Measurements from ENCODE around the gene WDR17.
A peak's percentile ranks its signal among the peaks of the same experiment; 100 is the strongest.

GRCh38 chr4:176099314-176099713, 33.7 kb downstream of the WDR17 start:
- TF ChIP-seq EZH2 (IDR thresholded peaks at IDR 0.05; ENCODE audit: borderline replicate concordance, insufficient read depth, low read depth, low read length, poor library complexity, severe bottlenecking), result no peak
- TF ChIP-seq, protein P1, sequence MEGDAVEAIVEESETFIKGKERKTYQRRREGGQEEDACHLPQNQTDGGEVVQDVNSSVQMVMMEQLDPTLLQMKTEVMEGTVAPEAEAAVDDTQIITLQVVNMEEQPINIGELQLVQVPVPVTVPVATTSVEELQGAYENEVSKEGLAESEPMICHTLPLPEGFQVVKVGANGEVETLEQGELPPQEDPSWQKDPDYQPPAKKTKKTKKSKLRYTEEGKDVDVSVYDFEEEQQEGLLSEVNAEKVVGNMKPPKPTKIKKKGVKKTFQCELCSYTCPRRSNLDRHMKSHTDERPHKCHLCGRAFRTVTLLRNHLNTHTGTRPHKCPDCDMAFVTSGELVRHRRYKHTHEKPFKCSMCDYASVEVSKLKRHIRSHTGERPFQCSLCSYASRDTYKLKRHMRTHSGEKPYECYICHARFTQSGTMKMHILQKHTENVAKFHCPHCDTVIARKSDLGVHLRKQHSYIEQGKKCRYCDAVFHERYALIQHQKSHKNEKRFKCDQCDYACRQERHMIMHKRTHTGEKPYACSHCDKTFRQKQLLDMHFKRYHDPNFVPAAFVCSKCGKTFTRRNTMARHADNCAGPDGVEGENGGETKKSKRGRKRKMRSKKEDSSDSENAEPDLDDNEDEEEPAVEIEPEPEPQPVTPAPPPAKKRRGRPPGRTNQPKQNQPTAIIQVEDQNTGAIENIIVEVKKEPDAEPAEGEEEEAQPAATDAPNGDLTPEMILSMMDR (IDR thresholded peaks at IDR 0.05), result peak; percentile 9

All from B cell (primary cell).